T47D (cell line): ENCODE measurements around the gene ADAMTS2.
"Not testable (repeated sequence)": the region's sequence is repeated elsewhere in the genome, so short reads cannot be mapped to it uniquely, and the experiment has no call there.

ENCODE experiments used
- DNase-seq, 2 experiments: peaks; one replicate each; pipeline versions ENCODE4 v3.0.0 to v3.0.0-alpha.2; 2011 to 2012; ENCODE audit warnings: low read depth in 1 of 2, low spot score in 1 of 2
- JUND ChIP-seq: IDR thresholded peaks from 2 replicates; pipeline ENCODE4 v1.6.1; 2012; ENCODE audit warnings: low read depth
- in situ Hi-C: cut with HindIII; loops from 2 replicates; pipeline ENCODE4 v1.10.0; 2016; ENCODE audit warnings: low sequenced_read_pairs, low pct_unique_long_range_greater_than_20kb

The ADAMTS2 gene

GRCh38 chr5:179225387-179225786 lies 119.9 kb downstream of the ADAMTS2 start:
- TF ChIP-seq JUND: no peak
- in situ Hi-C loops: no loop called here
- no peak for DNase-seq

GRCh38 chr5:179224741-179225140 lies 120.5 kb downstream of the ADAMTS2 start:
- in situ Hi-C loops: no loop called here
- no peak for TF ChIP-seq JUND
- no peak for DNase-seq

GRCh38 chr5:179223961-179224360 lies 121.3 kb downstream of the ADAMTS2 start:
- in situ Hi-C loops: no loop called here
- no peak for TF ChIP-seq JUND
- no peak for DNase-seq

GRCh38 chr5:179223528-179223927 lies 121.7 kb downstream of the ADAMTS2 start:
- TF ChIP-seq JUND: no peak
- no peak for DNase-seq
- in situ Hi-C loops: no loop called here

GRCh38 chr5:179222246-179223017 lies 122.8 kb downstream of the ADAMTS2 start:
- DNase-seq: no peak
- TF ChIP-seq JUND: no peak
- in situ Hi-C loops: no loop called here

GRCh38 chr5:179221877-179222220 lies 123.4 kb downstream of the ADAMTS2 start:
- in situ Hi-C loops: no loop called here
- DNase-seq: no peak
- no peak for TF ChIP-seq JUND

- DNase-seq: no peak
- no peak for TF ChIP-seq JUND
- in situ Hi-C loops: no loop called here
These were observed 123.9 kb downstream of the ADAMTS2 start for GRCh38 chr5:179221196-179221876.

- no peak for DNase-seq
- in situ Hi-C loops: no loop called here
- TF ChIP-seq JUND: no peak
These were observed 124.5 kb downstream of the ADAMTS2 start for GRCh38 chr5:179220716-179221115.

GRCh38 chr5:179219661-179220620 lies 125.3 kb downstream of the ADAMTS2 start:
- TF ChIP-seq JUND: no peak
- in situ Hi-C loops: no loop called here
- DNase-seq: no peak

GRCh38 chr5:179218943-179219330 lies 126.3 kb downstream of the ADAMTS2 start:
- in situ Hi-C loops: no loop called here
- no peak for TF ChIP-seq JUND
- no peak for DNase-seq

- peak in 1 of 2 experiments; percentile 12 for DNase-seq
- in situ Hi-C loops: no loop called here
- TF ChIP-seq JUND: no peak
These were observed 127.0 kb downstream of the ADAMTS2 start for GRCh38 chr5:179217956-179218942.

- in situ Hi-C loops: no loop called here
- no peak for TF ChIP-seq JUND
- no peak for DNase-seq
These were observed 127.9 kb downstream of the ADAMTS2 start for GRCh38 chr5:179217356-179217755.

- in situ Hi-C loops, DNase-seq: not testable (repeated sequence)
These were observed 128.9 kb downstream of the ADAMTS2 start for GRCh38 chr5:179216381-179216780.
